Measurements from ENCODE around the gene ONECUT3.

- TF ChIP-seq CTCF (IDR thresholded peaks at IDR 0.05; ENCODE audit: low read length) (peak; percentile 38), EZH2 (optimal IDR thresholded peaks at IDR 0.05; ENCODE audit: low read depth, low read length) (no peak)
Measured at GRCh38 chr19:1780272-1780958, 27.1 kb downstream of the ONECUT3 start.
